ENCODE measurements around the gene MB21D2. TPM values are rescaled to one million over a fixed set of nuclear protein-coding genes. Genes with fewer than 3 reads are reported as not detected.

MB21D2 gene
- total RNA-seq, 1 donor from 2014 or later, result 9.8 TPM

DNA sequence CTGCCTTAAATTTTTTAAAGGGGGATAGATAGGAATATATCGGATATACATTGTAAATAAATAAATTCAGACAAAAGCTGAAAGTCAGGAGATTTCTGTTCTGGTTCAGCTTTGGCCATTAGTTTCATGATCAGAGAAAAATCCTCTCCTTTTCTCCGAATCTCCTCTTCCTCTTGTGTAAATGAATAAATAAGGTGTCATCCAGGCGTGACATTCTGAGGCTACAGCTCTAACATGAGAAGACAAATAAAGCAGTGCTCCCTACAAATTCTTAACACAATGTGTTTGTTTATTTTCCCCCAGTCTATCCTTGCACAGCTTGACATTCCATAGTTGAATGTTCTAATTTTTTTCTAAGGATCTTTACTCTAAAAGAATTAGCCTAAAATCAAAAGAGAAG lies 9.4 kb upstream of the MB21D2 start:
- no peak for DNase-seq (ENCODE audit: low read depth, low spot score)

DNA sequence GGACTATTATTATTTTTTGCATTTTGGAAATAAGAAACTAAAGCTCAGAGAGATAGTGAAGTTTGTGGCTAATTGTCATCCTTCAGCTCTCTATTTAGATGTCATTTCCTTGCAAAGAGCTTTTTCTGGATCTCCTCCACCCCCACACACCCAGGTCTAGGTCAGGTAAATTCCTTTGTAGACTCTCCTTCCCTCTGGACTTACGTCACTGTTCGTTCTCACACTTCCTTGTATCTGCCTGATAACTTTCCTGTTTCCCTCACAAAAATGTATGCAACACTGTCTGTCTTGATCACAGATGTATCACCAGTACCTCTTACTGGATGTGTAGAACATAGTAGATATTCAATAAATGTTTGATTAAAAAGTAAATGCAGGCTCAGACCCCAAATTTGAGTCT lies 6.1 kb upstream of the MB21D2 start:
- no peak for DNase-seq (ENCODE audit: low read depth, low spot score)

DNA sequence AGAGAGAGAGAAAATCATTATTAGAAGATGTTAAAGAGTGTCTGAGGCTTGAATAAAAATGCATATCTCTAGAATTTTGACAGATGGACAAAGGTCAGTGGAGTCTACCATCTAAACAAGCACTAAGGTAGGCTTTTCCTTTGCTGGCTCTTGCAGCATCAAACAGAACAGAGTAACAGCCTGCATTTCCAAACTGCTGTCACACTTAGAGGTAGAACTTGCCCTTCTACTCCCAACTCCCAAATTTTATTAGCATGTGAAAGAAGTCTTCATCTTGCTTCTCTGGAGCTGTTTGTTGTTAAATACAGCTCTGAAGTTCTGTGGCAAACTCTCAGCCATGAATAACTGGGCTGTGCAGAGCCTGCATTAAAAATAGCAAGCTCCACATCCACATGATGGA lies 4.1 kb upstream of the MB21D2 start:
- DNase-seq (ENCODE audit: low read depth, low spot score), result no peak

DNA sequence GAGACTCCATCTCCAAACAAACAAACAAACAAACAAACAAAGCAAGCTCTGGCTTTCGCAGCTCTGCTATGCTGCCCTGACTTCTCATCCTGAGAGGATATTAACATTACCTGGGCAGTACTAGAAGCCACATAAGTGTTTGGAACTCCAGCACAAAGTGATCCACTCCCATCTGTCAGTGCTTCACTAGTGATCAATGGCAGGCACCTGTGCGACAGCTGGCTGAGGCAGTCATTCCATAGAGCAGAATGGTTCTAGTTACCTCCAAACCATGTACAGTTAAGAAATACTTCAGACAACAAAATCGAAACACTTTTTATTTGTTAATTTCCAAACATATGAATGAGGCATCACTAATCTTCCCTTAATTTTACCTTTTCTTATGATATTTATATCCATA lies 2.8 kb upstream of the MB21D2 start:
- no peak for DNase-seq (ENCODE audit: low read depth, low spot score)

DNA sequence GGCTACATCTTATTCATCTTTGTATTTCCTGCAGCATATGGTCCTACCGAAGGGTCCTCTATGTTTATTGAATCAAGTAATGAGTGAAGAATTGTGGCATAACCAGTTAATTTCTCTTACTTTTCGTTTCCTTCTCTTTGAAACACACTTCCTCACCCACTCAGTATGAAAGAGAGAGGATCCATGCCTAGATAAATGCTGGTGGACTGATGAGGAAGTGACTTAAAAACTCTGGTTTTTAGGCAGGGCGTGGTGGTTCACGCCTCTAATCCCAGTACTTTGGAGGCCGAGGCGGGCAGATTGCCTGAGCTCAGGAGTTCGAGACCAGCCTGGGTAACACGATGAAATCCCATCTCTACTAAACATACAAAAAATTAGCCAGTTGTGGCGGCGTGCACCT lies 2.2 kb upstream of the MB21D2 start:
- DNase-seq (ENCODE audit: low read depth, low spot score), result no peak

DNA sequence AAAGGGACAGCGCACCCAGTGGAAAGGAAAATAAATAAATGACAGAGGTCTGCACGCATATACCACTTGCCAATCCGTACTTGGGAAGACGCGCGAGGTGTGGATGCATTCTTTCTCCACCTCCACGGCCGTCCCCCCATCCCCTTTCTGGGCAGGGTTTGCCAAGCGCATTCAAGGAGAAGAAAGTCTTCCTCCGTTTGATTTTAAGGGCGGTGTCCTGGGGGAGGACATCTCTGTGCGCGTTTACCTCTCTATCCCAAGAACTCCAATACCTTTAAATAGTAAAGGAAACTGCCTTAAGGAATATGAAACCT lies 576 bp upstream of the MB21D2 start:
- no peak for DNase-seq (ENCODE audit: low read depth, low spot score)

DNA sequence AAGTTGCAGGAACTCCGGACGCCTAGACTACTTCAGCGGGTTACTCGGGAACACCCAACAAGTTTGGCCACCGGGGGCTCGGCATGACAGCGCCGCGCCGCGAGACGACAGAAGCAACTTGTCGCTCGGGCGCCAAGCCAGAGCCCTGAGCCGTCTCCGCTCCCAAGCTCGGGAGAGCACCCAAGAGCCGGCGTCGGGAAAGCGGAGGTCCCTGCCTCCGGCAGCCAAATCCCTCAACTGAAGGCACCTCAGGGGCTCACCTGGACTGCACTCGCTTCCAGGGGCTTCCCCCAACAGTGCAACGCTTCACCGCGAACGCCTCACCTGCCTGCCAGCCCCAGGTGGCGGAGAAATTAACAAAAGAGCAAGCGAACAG lies 640 bp downstream of the MB21D2 start:
- no peak for DNase-seq (ENCODE audit: low read depth, low spot score)

DNA sequence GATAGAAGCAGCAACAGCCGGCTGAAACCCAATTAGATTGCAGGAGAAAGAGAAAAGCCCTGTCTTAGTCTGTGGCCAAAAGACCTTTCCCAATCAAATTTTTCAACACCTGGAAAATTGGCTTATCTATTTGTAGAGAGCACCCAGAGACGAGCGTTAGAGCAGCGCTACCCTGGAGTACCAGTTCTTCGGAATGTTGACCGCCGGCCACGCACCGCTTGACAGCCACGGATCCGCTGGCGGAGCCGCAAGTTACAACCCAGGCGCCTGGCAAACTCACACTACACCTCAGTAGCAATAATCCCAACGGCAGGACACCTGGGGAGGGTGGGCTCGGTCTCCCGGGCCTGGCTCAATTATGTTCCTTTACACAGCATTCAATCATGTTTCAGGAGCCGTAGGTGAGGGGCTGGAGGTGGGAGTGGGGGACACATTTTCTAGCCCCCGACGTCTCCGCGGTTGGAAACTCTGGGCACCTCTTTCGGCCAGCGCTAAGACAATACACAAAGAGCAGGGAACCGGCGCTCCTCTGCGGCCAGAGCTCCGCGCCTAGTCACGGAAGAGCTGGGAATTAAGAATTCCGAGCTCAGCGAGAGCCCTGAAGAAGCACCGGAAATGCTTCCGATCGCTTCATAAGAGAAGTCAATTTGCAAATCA lies 1.2 kb downstream of the MB21D2 start:
- no peak for DNase-seq (ENCODE audit: low read depth, low spot score)

DNA sequence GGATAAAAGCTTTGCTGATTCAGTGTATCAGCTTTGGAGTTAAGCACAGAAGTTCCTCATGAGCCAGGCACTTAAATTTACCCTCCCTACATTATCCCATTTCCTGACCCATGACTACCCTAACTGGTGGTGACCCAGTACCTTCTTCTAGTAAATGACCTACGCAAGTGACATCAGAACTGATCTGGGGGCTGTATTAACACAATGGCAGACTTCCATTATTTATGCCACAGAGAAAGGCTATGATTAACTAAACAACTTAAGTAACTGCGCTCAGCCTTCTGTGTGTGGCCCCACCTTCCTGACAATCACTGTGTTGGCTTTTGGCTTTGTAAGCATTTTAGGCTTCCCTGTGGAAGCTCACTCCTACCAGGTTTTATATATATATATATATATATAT lies 1.9 kb downstream of the MB21D2 start:
- DNase-seq (ENCODE audit: low read depth, low spot score), result no peak

DNA sequence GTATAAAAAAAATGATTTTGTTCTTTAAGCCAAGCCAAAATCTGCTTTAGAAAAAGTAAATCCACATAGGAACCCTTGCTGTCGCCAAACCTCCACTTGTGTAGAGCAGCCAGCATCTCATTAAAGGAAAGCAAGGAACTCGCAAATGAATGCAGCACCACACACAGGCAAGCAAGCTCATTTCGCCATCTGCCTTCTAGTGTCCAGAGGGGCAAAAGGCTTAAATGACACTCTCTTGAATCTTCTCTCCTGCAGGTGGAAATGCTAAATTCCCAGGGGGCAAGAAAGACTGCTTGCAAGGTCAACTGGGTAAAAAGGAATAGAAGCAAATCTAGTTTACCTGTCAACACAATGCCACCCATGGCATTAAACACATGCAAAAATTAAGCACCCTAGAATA lies 2.4 kb downstream of the MB21D2 start:
- no peak for DNase-seq (ENCODE audit: low read depth, low spot score)

DNA sequence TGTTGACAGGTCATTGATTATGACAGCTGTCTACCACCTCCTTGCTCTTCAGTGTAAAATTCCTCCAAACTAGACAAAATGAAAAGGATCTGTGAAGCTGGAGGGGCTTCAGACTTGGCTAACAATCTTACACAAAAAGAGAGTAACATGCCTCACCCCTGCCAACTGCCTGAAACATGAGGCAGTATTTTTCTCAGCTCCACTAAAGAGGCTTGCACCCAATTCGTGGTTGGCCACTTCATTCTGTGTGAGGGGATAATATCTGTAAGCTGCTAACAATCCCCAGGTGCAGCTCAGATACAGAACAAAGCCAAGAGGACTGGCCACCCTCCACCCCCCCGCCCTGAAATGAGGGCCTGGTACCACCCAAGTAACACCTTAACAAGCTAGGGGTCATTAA lies 2.8 kb downstream of the MB21D2 start:
- DNase-seq (ENCODE audit: low read depth, low spot score), result no peak

DNA sequence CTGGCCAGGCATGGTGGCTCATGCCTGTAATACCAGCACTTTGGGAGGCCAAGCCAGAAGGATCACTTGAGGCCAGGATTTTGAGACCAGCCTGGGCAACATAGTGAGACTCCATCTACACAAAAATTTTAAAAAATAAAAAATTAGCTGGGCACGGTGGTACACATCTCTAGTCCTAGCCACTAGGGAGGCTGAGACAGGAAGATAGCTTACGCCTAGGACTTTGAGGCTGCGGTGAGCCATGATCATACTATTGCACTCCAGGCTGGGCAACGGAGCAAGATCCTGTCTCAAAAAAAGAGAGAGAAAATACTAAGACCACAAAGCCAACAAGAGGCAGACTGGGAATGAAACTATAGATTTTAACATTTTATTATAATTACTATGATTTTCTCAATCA lies 4.1 kb downstream of the MB21D2 start:
- no peak for DNase-seq (ENCODE audit: low read depth, low spot score)

DNA sequence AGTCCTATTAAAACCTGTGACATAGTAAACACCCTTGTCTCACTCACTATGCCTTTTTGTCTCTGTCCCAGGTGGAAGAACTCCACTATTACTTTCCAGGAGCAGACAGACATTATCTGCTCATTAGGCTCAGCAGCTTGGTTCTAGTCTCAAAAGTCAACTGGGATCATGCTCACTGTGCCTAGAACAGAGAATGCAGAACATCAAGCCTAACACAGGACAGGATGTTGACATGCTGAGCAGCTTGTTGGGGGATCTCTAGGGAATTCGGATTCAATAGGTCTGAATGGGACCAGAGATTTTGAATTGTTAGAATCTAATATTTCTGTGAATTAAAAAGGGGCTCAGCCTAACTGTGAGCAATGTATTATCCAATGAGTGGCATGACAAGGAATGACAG lies 6.4 kb downstream of the MB21D2 start:
- no peak for DNase-seq (ENCODE audit: low read depth, low spot score)

DNA sequence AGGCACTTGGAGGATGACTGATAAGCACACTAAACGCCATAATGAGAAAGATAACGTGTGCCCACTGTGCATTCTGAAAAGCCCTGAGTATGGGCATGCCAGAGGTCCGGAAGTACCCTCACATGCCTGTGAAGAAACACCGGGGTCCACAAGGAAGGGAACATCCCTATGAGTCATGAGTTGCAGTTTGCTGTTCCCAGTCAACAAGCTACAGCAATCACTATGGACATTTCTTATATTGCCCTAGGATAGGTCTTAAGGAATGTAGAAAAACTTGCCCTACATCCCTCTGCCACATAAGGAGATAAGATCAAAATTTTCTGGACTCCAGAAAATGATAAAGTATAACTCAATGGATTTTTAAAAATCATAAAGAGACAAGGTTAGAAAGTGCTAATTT lies 9.9 kb downstream of the MB21D2 start:
- DNase-seq (ENCODE audit: low read depth, low spot score), result no peak

DNA sequence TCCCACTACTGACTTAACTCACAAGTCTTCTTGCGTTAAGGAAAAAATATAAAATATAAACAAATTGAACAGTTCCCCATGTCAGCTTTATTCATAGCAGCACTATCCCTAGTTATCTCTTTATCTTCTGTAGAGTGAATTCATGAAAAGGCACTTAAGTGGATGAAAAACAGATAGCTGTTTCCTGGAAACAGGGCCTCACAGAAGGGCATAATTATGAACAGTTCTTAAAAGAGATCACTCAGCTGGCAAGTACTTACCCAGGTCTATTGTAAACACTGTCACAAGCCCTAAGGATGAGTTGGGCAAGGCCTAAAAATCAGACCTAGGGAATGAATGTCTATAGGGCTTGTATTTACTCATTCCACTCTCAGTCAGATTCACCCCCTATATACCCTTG lies 10.7 kb downstream of the MB21D2 start:
- DNase-seq (ENCODE audit: low read depth, low spot score), result no peak

DNA sequence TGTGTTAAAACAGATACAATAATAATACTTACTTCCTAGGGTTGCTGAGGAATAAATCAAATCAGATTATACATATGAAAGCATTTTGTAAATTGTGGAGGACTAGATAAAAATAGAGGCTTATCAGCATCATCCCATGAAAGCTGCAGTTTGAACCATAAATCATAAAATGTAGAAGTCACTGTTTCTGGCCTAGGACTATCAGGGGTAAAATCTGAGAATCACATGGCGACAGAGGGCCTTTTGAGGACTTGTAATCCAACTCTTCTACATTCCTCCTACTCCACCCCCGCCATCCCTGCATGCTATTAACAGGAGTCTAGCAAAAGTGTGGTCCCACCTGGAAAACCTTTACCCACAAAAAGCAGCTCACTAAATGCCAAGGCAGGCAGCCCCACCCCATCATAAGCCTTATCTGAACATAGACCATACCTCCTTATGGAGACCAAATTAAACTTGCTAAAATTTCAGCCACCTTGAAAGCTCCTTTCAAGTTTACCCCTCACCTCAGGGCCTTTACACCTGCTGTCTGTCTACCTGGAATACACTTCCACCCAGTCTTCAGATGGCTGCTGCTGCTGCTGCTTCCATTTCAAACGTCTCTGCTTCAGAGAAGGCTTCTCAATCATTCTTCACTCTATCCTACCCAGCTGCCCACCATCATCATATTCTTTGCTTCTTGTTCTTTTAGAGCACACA lies 11.5 kb downstream of the MB21D2 start:
- DNase-seq (ENCODE audit: low read depth, low spot score), result no peak

DNA sequence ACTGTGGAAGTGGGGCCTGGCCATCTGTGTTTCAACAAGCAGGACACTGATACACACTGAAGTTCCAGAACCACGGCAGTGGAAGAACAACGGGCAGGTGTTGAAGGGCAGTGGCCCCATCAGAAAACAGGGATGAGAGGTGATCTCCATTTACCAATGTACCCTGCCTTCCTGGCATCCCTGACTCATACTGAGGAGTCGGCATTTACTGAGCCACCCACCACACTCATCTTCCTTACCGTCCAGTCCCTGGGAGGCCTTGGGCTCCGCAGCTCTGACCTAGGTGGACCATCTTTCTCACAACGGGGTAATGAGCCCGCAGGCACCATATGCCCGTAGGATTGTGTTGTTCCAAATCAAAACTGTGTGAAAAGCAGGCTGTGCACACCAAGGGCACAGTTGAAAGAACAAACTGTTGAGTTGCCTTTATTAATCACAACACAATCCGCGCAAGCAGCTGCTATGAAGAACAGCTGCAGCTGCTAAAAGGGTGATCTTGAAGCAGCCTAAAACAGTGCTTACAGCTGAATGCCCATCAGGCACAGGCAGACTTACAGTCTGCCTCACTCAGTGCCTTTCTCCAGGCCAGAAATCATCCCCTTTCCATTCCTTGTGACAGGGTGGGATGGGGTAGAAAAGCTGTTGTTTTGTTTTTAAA lies 12.9 kb downstream of the MB21D2 start:
- DNase-seq (ENCODE audit: low read depth, low spot score), result no peak

DNA sequence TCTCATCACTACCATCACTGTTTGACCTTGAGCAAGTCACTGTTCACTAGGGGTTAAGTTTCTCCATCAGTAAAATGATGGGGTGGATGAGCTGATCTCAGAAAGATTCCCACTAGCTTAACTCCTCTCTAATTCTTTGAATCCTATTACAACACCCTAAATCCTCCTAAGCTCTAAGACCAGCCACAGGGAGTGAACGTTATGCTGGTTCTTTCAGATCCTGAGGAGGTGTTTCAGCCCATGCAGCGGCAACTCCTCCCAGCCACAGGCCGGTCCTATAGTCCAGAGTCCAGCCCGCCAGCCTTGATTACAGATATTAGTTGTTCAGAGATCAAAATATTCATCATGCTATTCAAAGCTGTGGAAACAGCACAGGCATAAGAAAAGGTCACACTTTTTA lies 15.1 kb downstream of the MB21D2 start:
- DNase-seq (ENCODE audit: low read depth, low spot score), result no peak

DNA sequence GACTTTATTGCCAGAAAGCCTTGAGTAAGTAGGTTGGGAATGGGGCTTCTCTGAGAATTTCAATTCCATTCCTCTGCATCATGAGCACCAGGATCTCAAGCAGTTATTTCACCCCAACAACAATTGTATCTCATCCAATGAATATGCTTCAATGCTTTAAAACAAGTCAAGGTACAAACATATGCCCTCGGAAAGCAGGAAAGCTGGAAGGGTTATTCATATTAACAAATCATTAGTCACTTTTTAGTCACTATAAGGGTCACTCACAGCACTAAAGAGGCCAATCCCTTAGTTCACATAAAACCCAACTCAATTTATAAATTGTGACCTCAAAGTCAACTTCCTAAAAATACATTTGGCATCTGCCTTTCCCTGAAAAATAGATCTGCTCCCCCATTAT lies 16.2 kb downstream of the MB21D2 start:
- DNase-seq (ENCODE audit: low read depth, low spot score), result no peak

DNA sequence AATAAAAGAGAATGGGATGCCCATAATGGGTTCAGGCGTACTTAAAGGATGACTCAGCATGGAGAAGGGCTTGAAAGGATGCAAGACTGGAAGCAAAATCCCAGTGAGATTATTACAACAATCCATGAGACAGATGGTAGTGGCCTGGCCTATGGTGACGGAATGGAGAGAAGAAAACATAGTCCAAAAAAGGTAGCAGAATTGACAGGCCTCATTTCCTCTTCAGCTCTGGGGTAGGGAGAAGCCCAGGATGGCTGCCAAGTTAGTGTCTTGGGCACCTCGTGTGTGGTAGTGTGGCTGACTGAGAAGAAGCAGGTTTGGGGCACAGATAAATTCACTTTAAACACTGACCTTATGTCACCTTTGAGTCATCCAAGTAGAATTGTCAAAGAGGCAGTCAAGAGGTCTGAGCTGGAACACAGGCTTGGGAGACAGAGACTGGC lies 18.1 kb downstream of the MB21D2 start:
- no peak for DNase-seq (ENCODE audit: low read depth, low spot score)

DNA sequence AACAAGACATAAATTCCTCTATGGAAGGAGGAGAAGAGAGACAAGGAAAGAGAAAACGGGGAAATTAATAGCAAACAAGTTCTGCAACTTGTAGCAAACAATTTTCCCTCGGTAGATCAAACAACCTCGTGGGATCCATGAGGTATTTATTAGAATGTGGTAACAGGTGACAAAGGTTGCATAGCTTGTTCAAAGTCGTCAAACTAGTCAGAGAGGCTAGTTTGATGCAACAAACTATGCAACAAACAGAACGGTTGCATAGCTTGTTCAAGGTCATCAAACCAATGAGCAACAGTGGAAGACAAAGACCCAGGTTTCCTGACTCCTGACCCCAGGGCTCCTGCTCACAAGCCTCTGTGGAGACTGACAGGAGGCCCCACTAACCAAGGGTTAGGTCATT lies 20.7 kb downstream of the MB21D2 start:
- DNase-seq (ENCODE audit: low read depth, low spot score), result no peak

DNA sequence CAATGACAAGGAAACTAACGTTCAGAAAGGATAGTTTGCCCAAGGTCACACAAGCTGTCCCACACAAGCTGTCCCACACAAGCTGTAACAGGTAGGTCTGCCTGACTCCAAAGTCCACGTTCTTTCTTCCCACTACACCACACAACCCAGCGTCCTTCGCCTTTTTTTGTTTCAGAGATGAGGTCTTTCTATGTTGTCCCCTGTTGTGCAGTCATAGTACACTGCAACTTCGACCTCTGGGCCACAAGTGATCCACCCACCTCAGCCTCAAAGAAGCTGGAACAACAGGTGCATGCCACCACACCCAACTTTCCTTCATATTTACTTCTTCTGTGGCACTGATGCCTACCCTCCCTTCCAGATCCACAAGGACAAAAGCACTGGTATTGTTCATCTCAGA lies 21.4 kb downstream of the MB21D2 start:
- DNase-seq (ENCODE audit: low read depth, low spot score), result no peak

DNA sequence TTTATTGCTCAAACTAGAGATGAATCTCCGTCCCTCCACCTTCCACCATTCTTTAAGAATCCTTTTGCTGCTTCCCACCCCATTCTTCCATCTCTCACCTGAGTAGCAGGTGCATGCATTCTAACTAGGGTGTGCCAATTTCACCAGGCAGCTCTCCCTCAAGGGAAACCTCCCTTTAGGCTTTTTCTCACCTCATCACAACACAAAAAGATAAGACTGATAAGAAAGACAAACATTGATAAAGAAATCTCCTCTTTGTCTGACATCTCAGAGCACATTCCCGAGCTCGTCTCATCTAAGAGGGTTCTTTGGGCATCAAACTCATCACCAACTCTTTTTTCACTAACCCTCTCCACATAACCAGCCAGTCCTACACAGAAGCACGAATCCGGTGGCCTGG lies 23.0 kb downstream of the MB21D2 start:
- DNase-seq (ENCODE audit: low read depth, low spot score), result no peak
